ENCODE results near the gene CDC42SE2. TPM values are rescaled to one million over a fixed set of nuclear protein-coding genes. Genes with fewer than 3 reads are reported as not detected.

CDC42SE2 gene
- total RNA-seq, 4 donors from 2014 or later, result 25.2 to 38.7 (median 30.1) TPM

GRCh38 chr5:131384616-131385214, 120.9 kb downstream of the CDC42SE2 start:
- WGBS, 2 donors (ENCODE audit: low coverage in 1 of 2), result 77 to 84% methylated on average over 2 to 3 of the region's 3 CpGs
- peaks cover 0 to 48% (median 0%) of the 10 kb centered on the region in 3 donors for H3K4me1 ChIP-seq
- no peak overlapping the region for H3K4me3 ChIP-seq
- TF ChIP-seq POLR2A (IDR thresholded peaks at IDR 0.05), result no peak
- TF ChIP-seq EP300 (IDR thresholded peaks at IDR 0.05), result no peak
- no peak for TF ChIP-seq POLR2AphosphoS5 (IDR thresholded peaks at IDR 0.05)
- no peak for TF ChIP-seq CTCF (IDR thresholded peaks at IDR 0.05)
- no peak overlapping the region for H3K27ac ChIP-seq
- H3K27me3 ChIP-seq, result no peaks in the 10 kb centered on the region
- H3K9me3 ChIP-seq, result no peaks in the 10 kb centered on the region
- no peak for ATAC-seq
- no peaks in the 10 kb centered on the region for H3K36me3 ChIP-seq

GRCh38 chr5:131386124-131386523, 122.3 kb downstream of the CDC42SE2 start:
- ATAC-seq, result no peak
- Histone ChIP-seq H3K4me3 (no peak overlapping the region), H3K27me3 (no peaks in the 10 kb centered on the region), H3K27ac (peak overlapping the region in 1 of 4 donors; percentile 31), H3K9me3 (no peaks in the 10 kb centered on the region), H3K36me3 (peaks cover 0 to 8% of the 10 kb centered on the region in 2 donors), H3K4me1 (peaks cover 0 to 37% (median 0%) of the 10 kb centered on the region in 3 donors)
- TF ChIP-seq POLR2AphosphoS5 (IDR thresholded peaks at IDR 0.05), result no peak
- TF ChIP-seq EP300 (IDR thresholded peaks at IDR 0.05), result no peak
- no peak for TF ChIP-seq CTCF (IDR thresholded peaks at IDR 0.05)
- no peak for TF ChIP-seq POLR2A (IDR thresholded peaks at IDR 0.05)
- WGBS, 2 donors (ENCODE audit: low coverage in 1 of 2), result 83 to 96% methylated on average over 1 to 3 of the region's 3 CpGs

DNA sequence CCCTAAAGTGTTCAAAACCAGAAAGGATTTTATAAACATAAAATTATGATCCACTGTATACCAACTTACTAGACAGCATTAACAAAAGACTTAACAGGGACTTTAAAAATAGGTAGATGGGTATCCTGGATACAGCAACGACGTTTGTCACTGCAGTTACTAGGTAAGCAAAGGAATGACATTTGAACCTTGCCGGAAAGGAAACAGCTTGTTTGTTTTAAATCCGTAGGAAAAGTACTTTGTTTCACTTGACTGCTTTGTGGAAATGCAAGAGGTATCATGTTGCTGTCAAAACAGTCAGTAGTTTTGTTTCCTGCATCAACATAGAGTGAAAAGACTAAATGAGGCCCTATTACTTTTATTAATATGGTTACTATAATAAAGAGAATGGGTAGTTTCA, 122.9 kb downstream of the CDC42SE2 start:
- Histone ChIP-seq H3K9me3 (no peaks in the 10 kb centered on the region), H3K27me3 (no peaks in the 10 kb centered on the region), H3K36me3 (peaks cover 0 to 14% of the 10 kb centered on the region in 2 donors), H3K4me1 (peaks cover 0 to 30% (median 0%) of the 10 kb centered on the region in 3 donors), H3K27ac (peak overlapping the region in 1 of 4 donors; percentile 31), H3K4me3 (no peak overlapping the region)
- WGBS, 2 donors (ENCODE audit: low coverage in 1 of 2), result 12 to 27% methylated on average over 4 of the region's 4 CpGs
- TF ChIP-seq POLR2A (IDR thresholded peaks at IDR 0.05) (no peak), POLR2AphosphoS5 (IDR thresholded peaks at IDR 0.05) (no peak), EP300 (IDR thresholded peaks at IDR 0.05) (no peak), CTCF (IDR thresholded peaks at IDR 0.05) (no peak)
- ATAC-seq, result no peak

DNA sequence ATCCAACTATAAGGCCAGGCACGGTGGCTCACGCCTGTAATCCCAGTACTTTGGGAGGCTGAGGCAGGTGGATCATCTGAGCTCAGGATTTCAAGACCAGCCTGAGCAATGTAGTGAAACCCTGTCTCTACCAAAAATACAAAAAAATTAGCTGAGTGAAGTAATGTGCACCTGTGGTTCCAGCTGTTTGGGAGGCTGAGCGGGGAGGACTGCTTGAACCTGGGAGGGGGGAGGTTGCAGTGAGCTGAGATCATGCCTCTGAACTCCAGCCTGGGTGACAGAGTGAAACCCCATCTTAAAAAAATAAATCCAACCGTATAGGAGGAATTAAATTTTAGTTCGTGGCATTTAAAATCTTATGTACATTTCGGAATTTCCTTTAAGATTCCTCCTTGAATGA, 123.4 kb downstream of the CDC42SE2 start:
- Histone ChIP-seq H3K4me1 (peaks cover 0 to 26% (median 0%) of the 10 kb centered on the region in 3 donors), H3K36me3 (peaks cover 0 to 18% of the 10 kb centered on the region in 2 donors), H3K27me3 (no peaks in the 10 kb centered on the region), H3K4me3 (no peak overlapping the region), H3K9me3 (no peaks in the 10 kb centered on the region), H3K27ac (peak overlapping the region in 1 of 4 donors; percentile 31)
- 86 to 95% methylated on average over 6 of the region's 6 CpGs for WGBS, 2 donors (ENCODE audit: low coverage in 1 of 2)
- TF ChIP-seq CTCF (IDR thresholded peaks at IDR 0.05), result no peak
- TF ChIP-seq POLR2AphosphoS5 (IDR thresholded peaks at IDR 0.05), result no peak
- TF ChIP-seq EP300 (IDR thresholded peaks at IDR 0.05), result no peak
- no peak for TF ChIP-seq POLR2A (IDR thresholded peaks at IDR 0.05)
- no peak for ATAC-seq
